Measurements from ENCODE around the gene OPCML. TPM values are rescaled to one million over a fixed set of nuclear protein-coding genes. Genes with fewer than 3 reads are reported as not detected.
A peak's percentile ranks its signal among the peaks of the same experiment; 100 is the strongest.

OPCML gene
- total and polyA plus RNA-seq, 2 of the 13 experiments (the other 11 are each of a cell fraction or from before 2014, with no cell fraction given), result not detected

- intact Hi-C loops (cut with micrococcal nuclease; ENCODE audit: unreplicated experiment) (no loop called here), in situ Hi-C loops (cut with HindIII; ENCODE audit: extremely low pct_ligation_motif_present, low pct_unique_long_range_greater_than_20kb) (no loop called here)
- Histone ChIP-seq H3K4me2 (ENCODE audit: low read depth, low read length) (no peak overlapping the region), H2AFZ (ENCODE audit: low read length) (no peak overlapping the region), H3K79me2 (ENCODE audit: insufficient read depth, low read length) (no peaks in the 10 kb centered on the region), H3K27ac (ENCODE audit: extremely low read length, insufficient read depth, low read length) (no peak overlapping the region), H3K4me3 (replicated peaks in 1 of 3; ENCODE audit: insufficient read depth in 1 of 3, low read depth in 2 of 3, low read length in 3 of 3) (no peak overlapping the region), H3K36me3 (replicated peaks in 1 of 2; ENCODE audit: control insufficient read depth in 1 of 2, insufficient read depth in 2 of 2, low read length in 2 of 2) (no peaks in the 10 kb centered on the region), H3K4me1 (ENCODE audit: insufficient read depth, low read length) (no peaks in the 10 kb centered on the region), H3K27me3 (ENCODE audit: control insufficient read depth in 1 of 2, insufficient read depth in 2 of 2, low read length in 2 of 2) (no peaks in the 10 kb centered on the region), H3K9me3 (ENCODE audit: low read length) (peaks cover 49% of the 10 kb centered on the region), H3K9ac (ENCODE audit: insufficient read depth, low read depth, low read length) (no peak overlapping the region), H4K20me1 (ENCODE audit: insufficient read depth, low read length) (no peaks in the 10 kb centered on the region)
- ATAC-seq, result no peak
- FAIRE-seq, result no peak
- ChIA-PET CTCF (ENCODE audit: low intra/inter-chr PET ratio, low total read pairs) (no interaction called here), POLR2A (no interaction called here)
- DNase-seq (ENCODE audit: low spot score), result no peak
- WGBS (ENCODE audit: low lambda C conversion rate), result 9% methylated on average over 6 of the region's 6 CpGs
- TF ChIP-seq CREB1 (IDR thresholded peaks at IDR 0.05) (0 out of 2 replicates have a peak, but pooled peaks have one; percentile 5), CREB1 (CRISPR knock-in tag; IDR thresholded peaks at IDR 0.05) (no peak), SKIL (CRISPR knock-in tag; IDR thresholded peaks at IDR 0.05; ENCODE audit: borderline replicate concordance) (no peak)
- BruUV-seq (replicated peaks), result no TSS peak
These were observed 789.4 kb downstream of the OPCML start for GRCh38 chr11:132742929-132743328.

GRCh38 chr11:132734217-132734616 is 798.1 kb downstream of the OPCML start:
- Histone ChIP-seq H3K4me2 (ENCODE audit: low read depth, low read length) (no peak overlapping the region), H3K4me3 (replicated peaks in 1 of 3; ENCODE audit: insufficient read depth in 1 of 3, low read depth in 2 of 3, low read length in 3 of 3) (no peak overlapping the region), H3K79me2 (ENCODE audit: insufficient read depth, low read length) (no peaks in the 10 kb centered on the region), H3K36me3 (replicated peaks in 1 of 2; ENCODE audit: control insufficient read depth in 1 of 2, insufficient read depth in 2 of 2, low read length in 2 of 2) (no peaks in the 10 kb centered on the region), H3K4me1 (ENCODE audit: insufficient read depth, low read length) (no peaks in the 10 kb centered on the region), H4K20me1 (ENCODE audit: insufficient read depth, low read length) (no peaks in the 10 kb centered on the region), H3K9ac (ENCODE audit: insufficient read depth, low read depth, low read length) (no peak overlapping the region), H2AFZ (ENCODE audit: low read length) (no peak overlapping the region), H3K9me3 (ENCODE audit: low read length) (peaks cover 87% of the 10 kb centered on the region), H3K27me3 (ENCODE audit: control insufficient read depth in 1 of 2, insufficient read depth in 2 of 2, low read length in 2 of 2) (no peaks in the 10 kb centered on the region), H3K27ac (ENCODE audit: extremely low read length, insufficient read depth, low read length) (no peak overlapping the region)
- no TSS peak for BruUV-seq (replicated peaks)
- intact Hi-C loops (cut with micrococcal nuclease; ENCODE audit: unreplicated experiment), result no loop called here
- no peak for DNase-seq (ENCODE audit: low spot score)
- WGBS (ENCODE audit: low lambda C conversion rate), result 6% methylated on average over 2 of the region's 2 CpGs
- TF ChIP-seq DMAP1 (CRISPR knock-in tag; IDR thresholded peaks at IDR 0.05), result no peak
- no peak for TF ChIP-seq ZSCAN20 (CRISPR knock-in tag; IDR thresholded peaks at IDR 0.05; ENCODE audit: borderline replicate concordance)
- TF ChIP-seq ZNF317 (CRISPR knock-in tag; IDR thresholded peaks at IDR 0.05), result no peak
- TF ChIP-seq ZBTB25 (CRISPR knock-in tag; IDR thresholded peaks at IDR 0.05), result no peak
- in situ Hi-C loops (cut with HindIII; ENCODE audit: extremely low pct_ligation_motif_present, low pct_unique_long_range_greater_than_20kb), result no loop called here
- no peak for ATAC-seq
- POLR2A ChIA-PET, result no interaction called here
- CTCF ChIA-PET (ENCODE audit: low intra/inter-chr PET ratio, low total read pairs), result no interaction called here
- no peak for FAIRE-seq

Data from HepG2 (cell line).